ENCODE measurements around the gene TEX261.

- TF ChIP-seq POLR2A (IDR thresholded peaks at IDR 0.05; ENCODE audit: low read length) (no peak), GATA1 (IDR thresholded peaks at IDR 0.05; ENCODE audit: low read depth, low read length) (no peak)
Observed at GRCh38 chr2:71004857-71005256, 10.2 kb upstream of the TEX261 start.
